HG02678 (cell line): ENCODE results near the gene LTC4S.
"Not testable (repeated sequence)": the region's sequence is repeated elsewhere in the genome, so short reads cannot be mapped to it uniquely, and the experiment has no call there.

Experiments used
- ATAC-seq: cut with Tn5 transposase; IDR thresholded peaks from one replicate; pipeline ENCODE4 v1.9.1; 2021; ENCODE audit warnings: mild to moderate bottlenecking, moderate library complexity; ENCODE audit not compliant: unreplicated experiment

LTC4S gene, protein sequence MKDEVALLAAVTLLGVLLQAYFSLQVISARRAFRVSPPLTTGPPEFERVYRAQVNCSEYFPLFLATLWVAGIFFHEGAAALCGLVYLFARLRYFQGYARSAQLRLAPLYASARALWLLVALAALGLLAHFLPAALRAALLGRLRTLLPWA

DNA sequence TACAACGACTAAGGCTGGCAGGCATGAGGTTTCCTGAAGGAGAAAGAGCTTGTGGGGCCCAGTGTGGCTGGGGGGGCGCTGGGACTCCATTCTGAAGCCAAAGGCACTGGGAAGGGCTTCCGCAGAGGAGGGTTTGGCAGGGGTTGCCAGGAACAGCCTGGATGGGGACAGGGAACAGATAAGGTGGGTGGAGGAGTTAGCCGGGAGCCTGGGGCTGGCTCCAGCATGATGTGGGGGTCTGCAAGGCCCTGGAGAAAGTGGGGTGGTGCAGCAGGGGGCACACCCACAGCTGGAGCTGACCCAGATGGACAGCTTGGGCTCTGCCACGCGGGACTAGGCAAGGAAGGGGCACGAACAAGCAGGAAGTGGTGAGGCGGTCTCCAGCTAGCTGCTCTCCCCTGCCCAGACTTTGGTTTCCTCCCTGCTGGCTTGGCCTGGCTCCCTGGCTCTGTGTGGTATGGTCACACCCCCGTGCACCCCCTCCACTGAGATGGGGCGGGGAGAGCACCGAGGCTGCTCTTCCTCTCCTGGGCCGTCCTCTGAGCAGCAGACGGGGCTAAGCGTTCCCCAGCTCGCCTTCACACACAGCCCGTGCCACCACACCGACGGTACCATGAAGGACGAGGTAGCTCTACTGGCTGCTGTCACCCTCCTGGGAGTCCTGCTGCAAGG, at the start of gene LTC4S:
Gene LTC4S, plus strand, starts transcription at position 519 of the 672 bp plus-strand sequence. Its CDS starts 95 bp downstream, at position 614.
- ATAC-seq: peak; percentile 33

DNA sequence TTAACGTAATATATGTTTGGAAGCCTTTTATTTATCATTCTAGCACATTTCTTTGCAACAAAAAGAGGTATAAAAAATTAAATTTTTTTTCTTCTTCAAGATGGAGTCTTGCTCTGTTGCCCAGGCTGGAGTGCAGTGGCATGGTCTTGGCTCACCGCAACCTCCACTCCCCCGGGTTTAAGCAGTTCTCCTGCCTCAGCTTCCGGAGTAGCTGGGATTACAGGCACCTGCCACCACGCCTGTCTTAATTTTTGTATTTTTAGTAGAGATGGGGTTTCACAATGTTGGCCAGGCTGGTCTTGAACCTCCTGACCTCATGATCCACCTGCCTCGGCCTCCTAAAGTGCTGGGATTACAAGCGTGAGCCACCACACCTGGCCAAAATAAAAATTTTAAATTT, 49.7 kb upstream of the LTC4S start:
- not testable (repeated sequence) for ATAC-seq

DNA sequence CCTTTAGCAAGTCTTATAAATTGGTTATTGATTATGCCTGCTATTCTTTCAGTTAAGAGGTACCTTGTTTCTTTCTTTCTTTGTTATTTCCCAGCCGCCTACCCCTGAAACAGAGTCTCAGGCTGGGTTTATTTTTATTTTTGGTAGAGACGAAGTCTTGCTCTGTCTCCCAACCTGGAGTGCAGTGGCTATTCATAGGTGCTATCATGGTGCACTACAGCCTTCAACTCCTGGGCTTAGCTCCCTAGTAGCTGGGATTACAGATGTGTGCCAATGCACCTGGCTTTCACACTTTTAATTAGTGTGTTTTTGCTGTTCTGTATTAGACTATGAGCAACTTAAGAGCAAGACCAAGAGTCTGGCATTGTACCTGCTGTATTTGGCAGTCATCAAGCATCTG, 46.9 kb upstream of the LTC4S start:
- no peak for ATAC-seq

DNA sequence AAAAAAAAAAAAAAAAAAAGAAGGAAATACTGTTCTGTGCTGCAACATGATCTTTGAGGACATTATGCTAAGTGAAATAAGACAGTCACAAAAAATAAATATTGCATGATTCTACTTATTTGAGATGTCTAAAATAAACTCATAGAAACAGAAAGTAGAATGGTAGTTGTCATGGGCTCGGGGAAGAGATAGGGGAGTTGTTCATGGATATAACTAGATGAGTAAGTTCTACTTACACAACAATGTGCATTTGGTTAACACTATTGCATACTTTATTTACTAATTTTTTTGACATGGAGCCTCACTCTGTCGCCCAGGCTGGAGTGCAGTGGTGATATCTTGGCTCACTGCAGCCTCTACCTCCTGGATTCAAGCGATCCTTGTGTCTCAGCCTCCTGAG, 46.0 kb upstream of the LTC4S start:
- ATAC-seq: no peak

DNA sequence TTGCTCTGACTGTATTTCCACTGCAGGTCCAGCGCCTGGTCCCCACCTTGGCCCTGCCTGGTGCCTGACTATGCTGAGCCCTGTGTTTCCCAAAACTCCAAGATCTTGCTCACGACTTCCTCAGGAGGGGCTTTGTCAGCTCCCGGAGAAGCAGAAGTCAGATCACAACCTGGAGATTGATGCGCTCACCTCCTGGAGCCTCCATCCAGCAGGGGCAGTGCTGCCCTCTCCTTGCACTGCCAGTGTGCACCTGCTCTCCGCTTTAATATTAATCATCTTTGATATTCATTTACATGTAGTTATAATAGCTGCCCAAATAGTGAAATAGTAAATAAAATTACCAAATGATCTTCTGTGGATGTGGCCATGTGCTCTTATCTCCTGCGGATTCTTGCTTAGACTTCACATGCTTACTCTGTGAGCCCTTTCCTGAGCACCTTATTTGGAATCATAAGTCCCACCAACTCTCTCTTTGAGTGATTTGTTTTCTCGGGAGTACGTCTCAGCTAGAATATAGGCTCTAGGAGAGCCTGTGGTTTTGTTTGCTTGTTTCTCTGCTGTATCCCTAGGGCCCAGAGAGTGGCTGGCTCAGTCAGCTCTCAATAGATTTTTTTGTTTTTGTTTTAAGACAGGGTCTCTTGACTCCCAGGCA, 43.8 kb upstream of the LTC4S start:
- ATAC-seq: no peak

DNA sequence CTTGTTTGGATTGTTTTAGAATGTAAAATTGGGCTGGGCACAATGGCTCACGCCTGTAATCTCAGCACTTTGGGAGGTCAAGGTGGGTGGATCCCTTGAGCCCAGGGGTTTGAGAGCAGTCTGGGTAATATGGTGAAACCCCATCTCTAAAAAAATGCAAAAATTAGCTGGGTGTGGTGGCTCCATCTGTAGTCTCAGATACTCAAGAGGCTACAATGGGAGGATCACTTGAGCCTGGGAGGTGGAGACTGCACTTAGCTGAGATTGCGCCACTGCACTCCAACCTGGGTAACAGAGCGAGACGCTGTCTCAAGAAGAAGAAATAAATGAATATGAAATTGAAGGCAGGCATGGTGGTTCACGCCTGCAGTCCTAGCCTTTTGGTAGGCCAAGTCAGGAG, 39.8 kb upstream of the LTC4S start:
- no peak for ATAC-seq

DNA sequence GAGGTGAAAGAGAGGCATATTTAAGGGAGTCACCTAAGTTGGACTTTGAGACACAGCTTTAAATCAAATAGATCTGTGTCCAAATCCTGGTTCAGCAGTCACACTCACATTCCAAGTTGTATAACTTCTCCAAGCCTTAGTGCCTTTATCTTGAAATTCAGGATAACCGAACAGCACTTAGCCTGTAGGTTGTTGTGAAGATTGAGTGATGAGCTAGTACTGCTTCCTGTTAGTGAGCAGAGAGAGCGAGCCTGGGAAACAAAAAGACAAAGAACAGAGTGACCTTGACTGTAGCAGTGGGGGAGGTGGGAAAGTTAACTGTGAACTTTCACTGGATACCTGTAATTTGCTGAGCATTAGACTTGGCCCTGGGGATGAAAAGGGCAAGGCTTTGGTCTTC, 38.8 kb upstream of the LTC4S start:
- ATAC-seq: no peak

DNA sequence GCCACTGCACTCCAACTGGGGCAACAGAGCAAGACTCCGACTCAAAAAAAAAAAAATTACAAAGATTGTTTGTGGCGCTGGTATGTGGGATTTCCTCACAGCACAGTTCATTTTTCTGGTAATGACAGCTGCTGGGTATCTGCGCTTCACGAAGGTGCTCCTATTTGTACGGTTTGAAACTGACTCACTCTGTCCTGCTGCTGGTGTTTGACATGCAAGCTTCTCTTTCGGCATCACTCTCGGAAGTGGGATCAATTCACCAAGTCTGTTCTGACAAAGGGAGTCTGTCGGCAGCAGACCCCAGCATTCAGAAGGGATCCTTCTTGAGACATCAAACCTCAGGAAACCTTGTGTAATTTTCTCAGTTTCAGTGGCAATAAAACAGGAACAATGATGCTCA, 34.8 kb upstream of the LTC4S start:
- ATAC-seq: no peak

DNA sequence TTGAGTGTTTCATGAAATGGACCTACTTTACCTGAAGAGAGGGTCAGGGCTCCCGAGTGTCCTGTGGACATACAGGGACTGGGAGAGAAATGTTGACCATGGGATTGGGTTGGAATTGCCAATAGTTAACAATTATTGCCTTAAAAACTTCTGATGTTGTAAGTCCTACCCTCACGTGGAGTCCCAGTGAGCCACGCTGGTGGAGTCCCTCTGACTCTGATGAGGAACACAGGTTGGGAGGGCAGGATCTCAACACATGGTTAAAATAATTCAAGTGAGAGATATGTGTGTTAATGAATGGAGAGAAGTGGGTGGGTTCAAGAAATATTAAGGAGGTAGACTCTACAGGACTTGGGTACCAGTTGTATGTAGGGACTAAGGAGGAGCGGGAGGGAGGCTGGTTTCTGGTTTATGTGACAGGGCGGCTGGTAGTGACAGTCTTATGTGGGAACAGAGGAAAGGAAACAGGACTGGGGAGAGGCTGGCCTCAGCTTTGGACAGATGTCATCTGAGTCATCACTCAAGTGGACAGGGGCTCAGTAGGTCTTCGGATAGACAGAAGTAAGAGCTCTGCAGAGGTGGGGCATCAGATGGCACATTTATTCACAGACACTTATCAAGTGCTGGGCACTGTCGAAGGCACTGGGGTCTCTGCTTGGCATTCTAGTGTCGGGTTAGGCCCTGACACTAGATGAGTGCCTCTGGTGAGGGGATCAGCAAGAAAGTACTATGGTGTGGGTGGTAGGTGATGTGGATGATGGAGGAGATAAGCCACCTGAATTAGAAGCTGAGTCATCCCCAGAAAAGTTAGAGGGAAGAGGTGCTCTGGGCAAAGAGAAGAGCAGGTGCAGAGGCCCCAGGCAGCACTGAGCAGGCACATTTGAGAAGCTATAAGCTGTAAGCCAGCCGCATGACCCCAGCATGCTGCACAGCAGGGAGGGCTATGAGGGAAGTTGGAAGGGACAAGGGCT, 33.9 kb upstream of the LTC4S start:
- ATAC-seq: no peak

DNA sequence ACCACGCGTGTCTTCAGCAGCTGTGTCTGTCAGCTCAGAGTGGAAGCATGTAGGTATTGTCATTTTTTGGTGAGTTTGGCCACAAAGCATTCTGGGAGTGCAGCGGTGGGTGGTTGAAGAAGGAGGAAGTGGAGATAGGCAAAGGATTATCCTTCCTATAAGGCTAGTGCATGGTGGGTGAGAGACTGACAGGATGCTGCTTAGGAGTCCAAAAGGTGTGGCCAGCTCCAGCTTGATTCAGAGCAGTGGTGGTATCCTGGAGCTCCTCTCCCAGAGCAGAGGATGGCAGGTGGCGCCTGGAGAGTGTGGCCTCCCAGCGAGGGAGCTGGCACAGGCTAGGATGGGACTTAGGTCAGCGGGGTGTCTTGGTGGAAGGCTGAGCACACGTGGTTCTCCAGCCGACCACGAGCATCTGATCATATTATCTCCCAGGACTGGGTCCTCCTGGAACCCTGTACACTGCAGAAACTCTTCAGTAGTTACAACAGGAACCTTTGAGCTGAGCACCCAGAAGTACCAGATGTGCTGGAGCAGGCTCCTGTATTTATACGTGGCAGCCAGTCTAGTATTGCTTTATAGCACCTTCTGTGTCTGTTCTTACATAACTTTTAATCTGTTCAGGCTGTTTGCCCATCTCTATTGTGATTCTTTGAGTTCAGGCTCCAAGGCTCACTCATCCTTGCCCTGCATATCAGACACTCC, 31.6 kb upstream of the LTC4S start:
- ATAC-seq: no peak

DNA sequence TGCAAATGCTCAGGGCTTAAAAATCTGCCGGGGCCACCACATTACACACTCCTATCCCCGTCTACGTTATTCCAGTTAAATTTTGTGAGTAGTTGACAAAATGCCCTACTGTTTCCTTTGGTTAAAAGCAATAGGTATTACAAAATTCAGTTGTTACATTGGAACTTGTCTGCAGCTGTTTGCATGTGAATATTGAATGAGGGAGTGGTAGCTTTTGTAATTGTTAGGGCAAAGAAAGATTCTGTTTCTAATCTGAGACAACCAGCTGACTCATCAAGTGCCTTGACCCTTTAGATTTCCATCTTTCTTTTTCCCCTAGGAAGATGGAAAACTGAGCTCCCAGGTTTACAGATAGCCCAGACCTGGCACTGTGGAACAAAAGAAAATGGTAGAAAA, 31.0 kb upstream of the LTC4S start:
- no peak for ATAC-seq

DNA sequence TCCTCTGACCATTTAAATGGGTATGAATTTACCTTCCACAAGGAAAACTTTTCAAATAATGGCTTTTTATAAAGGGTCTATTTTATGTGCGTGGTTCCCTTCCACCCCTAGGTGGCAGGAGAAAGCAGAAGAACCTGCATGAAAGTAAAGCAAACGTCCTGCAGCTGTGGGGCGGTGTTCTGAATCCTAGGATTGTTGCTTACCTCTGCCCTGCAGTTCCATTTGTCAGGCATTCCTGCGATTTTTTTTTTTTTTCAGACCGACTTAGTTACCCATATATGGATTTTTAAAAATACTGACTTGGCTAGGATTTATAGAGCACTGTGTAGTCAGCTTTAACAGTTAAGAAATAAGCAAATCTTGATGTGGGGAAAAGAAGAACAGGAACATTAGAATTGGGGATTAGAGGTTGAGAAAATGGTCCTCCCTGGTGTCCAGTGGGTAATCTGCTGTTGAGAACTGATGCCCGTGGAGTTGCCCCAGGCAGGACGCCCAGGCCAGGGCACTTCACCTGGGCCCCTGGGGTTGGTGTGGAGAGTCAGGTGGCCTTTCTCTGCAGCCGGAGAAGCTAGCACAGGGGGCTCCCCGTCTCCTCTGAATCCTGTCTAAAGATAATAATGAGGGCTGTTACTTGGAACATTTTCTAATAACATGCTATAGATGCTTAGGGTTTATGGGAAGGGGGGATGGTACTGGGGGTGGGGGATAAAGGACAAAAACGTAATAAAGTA, 30.4 kb upstream of the LTC4S start:
- ATAC-seq: peak; percentile 53

DNA sequence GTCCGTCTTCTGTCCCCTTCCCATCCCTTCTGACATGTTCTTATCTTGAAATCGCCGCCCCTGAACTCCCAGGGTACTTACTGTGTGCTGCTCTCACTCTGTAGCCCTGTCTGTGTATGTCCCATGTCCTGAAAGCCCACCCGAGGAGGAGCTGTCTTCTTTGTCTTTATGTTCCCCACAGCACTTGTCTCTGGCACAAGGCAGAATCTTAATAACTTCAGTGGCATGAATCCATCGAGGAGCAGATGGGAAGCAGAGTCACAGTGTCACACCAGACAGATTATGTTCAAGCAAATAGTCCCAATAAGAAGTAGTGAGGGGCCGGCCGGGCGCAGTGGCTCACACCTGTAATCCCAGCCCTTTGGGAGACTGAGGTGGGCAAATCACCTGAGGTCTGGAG, 29.7 kb upstream of the LTC4S start:
- no peak for ATAC-seq

DNA sequence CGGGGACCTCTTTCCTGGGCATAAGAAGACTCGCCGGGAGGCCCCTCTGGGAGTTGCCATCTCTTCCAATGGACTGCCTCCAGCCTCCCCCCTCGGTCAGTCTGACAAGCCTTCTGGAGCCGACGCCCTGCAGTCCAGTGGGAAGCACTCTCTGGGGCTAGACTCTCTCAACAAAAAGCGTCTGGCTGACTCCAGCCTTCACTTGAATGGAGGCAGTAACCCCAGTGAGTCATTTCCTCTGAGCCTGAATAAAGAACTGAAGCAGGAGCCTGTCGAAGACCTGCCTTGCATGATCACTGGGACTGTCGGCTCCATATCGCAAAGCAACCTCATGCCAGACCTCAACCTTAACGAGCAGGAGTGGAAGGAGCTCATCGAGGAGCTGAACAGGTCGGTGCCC, 28.4 kb upstream of the LTC4S start:
- ATAC-seq: no peak

DNA sequence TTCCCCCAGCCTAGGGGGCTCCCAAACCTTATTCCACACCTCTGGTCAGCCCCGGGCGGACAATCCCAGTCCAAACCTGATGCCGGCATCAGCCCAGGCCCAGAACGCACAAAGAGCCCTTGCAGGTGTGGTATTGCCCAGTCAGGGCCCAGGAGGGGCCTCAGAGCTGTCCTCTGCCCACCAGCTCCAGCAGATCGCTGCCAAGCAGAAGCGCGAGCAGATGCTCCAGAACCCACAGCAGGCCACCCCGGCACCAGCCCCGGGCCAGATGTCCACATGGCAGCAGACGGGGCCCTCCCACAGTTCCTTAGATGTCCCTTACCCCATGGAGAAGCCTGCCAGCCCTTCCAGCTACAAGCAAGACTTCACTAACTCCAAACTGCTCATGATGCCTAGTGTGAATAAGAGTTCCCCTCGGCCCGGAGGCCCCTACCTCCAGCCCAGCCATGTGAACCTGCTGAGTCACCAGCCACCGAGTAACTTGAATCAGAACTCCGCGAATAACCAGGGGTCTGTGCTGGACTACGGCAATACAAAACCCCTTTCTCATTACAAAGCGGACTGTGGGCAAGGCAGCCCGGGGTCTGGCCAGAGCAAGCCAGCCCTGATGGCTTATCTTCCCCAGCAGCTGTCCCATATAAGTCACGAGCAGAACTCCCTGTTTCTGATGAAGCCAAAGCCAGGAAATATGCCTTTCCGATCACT, 27.6 kb upstream of the LTC4S start:
- no peak for ATAC-seq

DNA sequence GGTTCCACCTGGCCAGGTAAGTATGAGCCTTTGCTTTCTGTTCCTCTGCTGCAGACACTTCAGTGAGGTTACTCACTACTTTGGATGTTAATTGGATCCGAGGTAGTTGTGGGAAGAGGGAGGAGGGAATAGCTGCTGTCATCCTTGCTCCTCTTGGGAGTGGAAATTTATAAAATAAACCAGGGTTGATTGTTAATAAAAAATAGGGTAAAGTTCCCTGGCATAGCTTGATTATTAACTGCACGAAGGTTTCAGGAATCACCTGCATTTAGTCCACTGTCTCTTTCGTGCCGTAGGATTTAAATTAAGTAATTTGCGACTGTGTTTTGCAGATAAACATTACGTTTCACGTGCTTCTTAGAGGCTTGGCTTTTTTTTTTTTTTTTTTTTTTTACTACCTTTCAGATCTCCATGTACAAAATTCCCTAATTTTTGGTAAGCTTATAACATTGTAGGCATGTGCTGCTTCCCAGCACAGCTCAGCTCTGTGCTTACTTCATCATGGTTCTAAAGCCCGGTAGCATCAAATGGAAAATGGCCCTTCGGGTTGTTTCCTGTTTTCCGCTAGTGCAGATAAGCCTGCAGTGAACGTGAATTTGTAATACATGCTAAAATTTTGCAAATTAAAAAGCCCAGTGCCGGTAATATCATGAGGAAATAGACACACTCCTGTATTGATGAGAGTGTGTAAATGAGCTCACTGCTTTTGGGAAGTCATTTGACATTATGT, 26.9 kb upstream of the LTC4S start:
- ATAC-seq: no peak

DNA sequence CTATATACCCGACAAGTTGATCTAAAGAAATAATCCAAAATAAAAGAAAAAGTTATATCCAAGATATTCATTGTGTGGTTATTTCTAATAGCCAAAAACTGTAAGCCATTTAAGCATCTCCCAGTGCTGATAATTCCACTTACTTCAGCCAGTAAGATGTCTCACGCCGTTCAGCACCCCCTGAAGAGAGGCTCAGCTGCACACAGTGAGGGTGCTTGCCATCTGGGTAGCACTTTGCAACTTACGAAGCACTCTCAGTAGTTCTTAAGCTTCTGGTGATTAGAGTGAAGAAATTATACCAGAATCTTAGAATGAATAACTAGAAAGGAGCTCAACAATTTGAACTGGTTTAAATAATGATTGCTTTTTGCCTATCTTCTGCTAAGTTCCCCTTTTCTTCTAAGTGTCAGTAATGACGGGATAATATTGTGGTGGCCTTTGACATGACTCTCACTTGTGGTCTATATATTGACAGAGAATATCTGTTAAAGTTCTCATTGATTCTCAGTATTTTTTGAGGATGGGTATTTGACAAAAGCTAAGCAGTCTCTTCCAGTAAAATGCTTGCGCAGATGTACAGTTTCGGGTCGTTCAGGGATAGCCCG, 26.2 kb upstream of the LTC4S start:
- no peak for ATAC-seq

DNA sequence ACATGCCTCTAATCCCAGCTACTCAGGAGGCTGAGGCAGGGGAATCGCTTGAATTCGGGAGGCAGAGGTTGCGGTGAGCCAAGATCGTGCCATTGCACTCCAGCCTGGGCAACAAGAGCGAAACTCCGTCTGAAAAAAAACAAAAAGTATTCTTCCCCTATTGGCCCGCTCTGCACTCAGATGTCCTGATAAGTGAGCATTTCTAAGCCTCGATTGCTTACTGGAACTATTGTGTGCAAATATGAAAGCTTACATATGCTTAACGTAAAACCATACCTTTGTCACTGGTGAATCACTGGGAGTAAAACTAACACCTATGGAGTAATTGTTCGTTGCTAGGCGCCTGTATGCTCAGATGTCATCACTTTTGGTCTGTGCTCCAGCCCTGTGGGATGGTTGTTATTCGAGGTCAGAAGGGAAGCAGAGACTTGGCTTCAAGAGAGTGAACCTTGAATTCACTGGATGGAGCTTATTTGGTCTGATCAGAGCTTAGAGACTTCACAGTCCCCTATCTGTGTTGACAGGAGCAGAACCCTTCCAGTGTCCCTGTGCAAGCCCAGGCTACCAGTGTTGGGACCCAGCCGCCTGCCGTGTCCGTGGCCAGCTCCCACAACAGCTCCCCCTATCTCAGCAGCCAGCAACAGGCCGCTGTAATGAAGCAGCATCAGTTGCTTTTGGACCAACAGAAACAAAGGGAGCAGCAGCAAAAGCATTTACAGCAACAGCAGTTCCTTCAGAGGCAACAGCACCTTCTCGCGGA, 25.3 kb upstream of the LTC4S start:
- ATAC-seq: no peak
